K562 (cell line): ENCODE data around the gene NKX6-2. TPM values are rescaled to one million over a fixed set of nuclear protein-coding genes. Genes with fewer than 3 reads are reported as not detected.

ENCODE experiments used
- ATAC-seq: fragments of 200-7000 bp; cut with Tn5 transposase; 3 replicates; pipeline ENCODE4 v1.9.1; 2020; ENCODE audit warnings: moderate library complexity
- BruUV-seq: library from RNA; stranded (reverse); fragments of 400-500 nt; replicated peaks from 2 replicates; lab custom pipeline; 2021; lab: Mats Ljungman, UMichigan
- CTCF ChIA-PET: fragments of 300-600 bp; formaldehyde crosslinking; extraction: SDS; loops from one replicate; lab custom pipeline; 2021; ENCODE audit warnings: low intra/inter-chr PET ratio; lab: Yijun Ruan, JAX
- POLR2A ChIA-PET: fragments of 300-600, 350-650 bp; sonication (Branson Sonifier 250); formaldehyde crosslinking; extraction: SDS; loops from one replicate; lab custom pipeline; 2021; ENCODE audit warnings: antibody characterized with exemption, inconsistent platforms; lab: Yijun Ruan, JAX
- DNase-seq, 4 experiments: peaks; one replicate each; pipeline versions ENCODE4 v3.0.0 to v3.0.0-alpha.2; 2011 to 2018; ENCODE audit warnings: low spot score in 3 of 4, mixed read lengths in 3 of 4; ENCODE audit errors: extremely low read depth in 1 of 4
- FAIRE-seq: peaks from 2 replicates; lab custom pipeline; 2011; peaks lifted over from hg19 to GRCh38; lab: Jason Lieb, UNC
- H2AFZ ChIP-seq: 2 replicates; pipeline ENCODE4 v1.6.0; 2011; ENCODE audit warnings: low read depth, low read length, control low read depth, inconsistent platforms
- H3K27ac ChIP-seq: fragments of 200-600 bp; 3 replicates; pipeline ENCODE4 v1.8.0; 2011; ENCODE audit warnings: low read depth, mild to moderate bottlenecking, control low read depth, inconsistent platforms, low read length, moderate library complexity, mixed read lengths; ENCODE audit errors: extremely low read depth
- H3K27me3 ChIP-seq, 2 experiments: fragments of 300-600 bp in 1 of 2; 2 replicates in 1 of 2; 3 replicates in 1 of 2; pipeline versions ENCODE4 v1.6.0 to v1.8.0; 2011; ENCODE audit warnings: inconsistent platforms in 2 of 2, low read length in 2 of 2, mild to moderate bottlenecking in 1 of 2, mixed read lengths in 1 of 2, moderate library complexity in 1 of 2; ENCODE audit not compliant: control insufficient read depth in 2 of 2, insufficient read depth in 2 of 2
- H3K36me3 ChIP-seq: fragments of 300-600 bp; 3 replicates; pipeline ENCODE4 v1.8.0; 2011; ENCODE audit warnings: mild to moderate bottlenecking, low read length, inconsistent platforms; ENCODE audit not compliant: control insufficient read depth, insufficient read depth
- H3K4me1 ChIP-seq, 2 experiments: fragments of 200-600 bp in 1 of 2; replicated peaks in 1 of 2; 2 replicates in 1 of 2; 3 replicates in 1 of 2; pipeline versions ENCODE4 v1.5.1 to v1.8.0; 2011; ENCODE audit warnings: inconsistent platforms in 2 of 2, low read length in 2 of 2, mild to moderate bottlenecking in 1 of 2, mixed read lengths in 1 of 2, moderate library complexity in 1 of 2; ENCODE audit not compliant: control insufficient read depth in 2 of 2, insufficient read depth in 2 of 2
- H3K4me2 ChIP-seq: 2 replicates; pipeline ENCODE4 v1.6.1; 2011; ENCODE audit warnings: low read length, control low read depth, inconsistent platforms, mixed read lengths; ENCODE audit not compliant: insufficient read depth
- H3K4me3 ChIP-seq: fragments of 200-600 bp; sonication (generic), shearing (Covaris generic); 2 replicates; pipeline ENCODE4 v1.5.1; 2016; ENCODE audit warnings: control low read depth, inconsistent platforms
- H3K79me2 ChIP-seq: fragments of 200-600 bp; 3 replicates; pipeline ENCODE4 v1.8.0; 2011; ENCODE audit warnings: low read length, inconsistent platforms; ENCODE audit not compliant: control insufficient read depth, insufficient read depth
- H3K9ac ChIP-seq, 2 experiments: 2 replicates each; pipeline versions ENCODE4 v1.6.0 to v1.6.1; 2011; ENCODE audit warnings: low read depth in 2 of 2, low read length in 2 of 2, control low read depth in 1 of 2, inconsistent platforms in 1 of 2, mild to moderate bottlenecking in 1 of 2, mixed read lengths in 1 of 2; ENCODE audit not compliant: insufficient read depth in 1 of 2
- H3K9me1 ChIP-seq: one replicate; pipeline ENCODE4 v1.6.0; 2011; ENCODE audit warnings: inconsistent platforms, mild to moderate bottlenecking, low read length, moderate library complexity; ENCODE audit not compliant: control insufficient read depth, insufficient read depth
- H3K9me3 ChIP-seq: replicated peaks from 2 replicates; pipeline ENCODE4 v1.5.1; 2011; ENCODE audit warnings: low read depth, low read length, inconsistent platforms; ENCODE audit not compliant: control insufficient read depth, insufficient read depth
- H4K20me1 ChIP-seq: replicated peaks from 2 replicates; pipeline ENCODE4 v1.6.1; 2011; ENCODE audit warnings: low read length, inconsistent platforms, mixed read lengths; ENCODE audit not compliant: control insufficient read depth, insufficient read depth
- ATF4 ChIP-seq: fragments of 450-650 bp; formaldehyde crosslinking; IDR thresholded peaks from 2 replicates; pipeline ENCODE4 v1.4.0; 2022; ENCODE audit warnings: mild to moderate bottlenecking, moderate library complexity
- ATF6 ChIP-seq: sonication (generic); formaldehyde crosslinking; IDR thresholded peaks from 2 replicates; pipeline ENCODE4 v1.4.0; 2020; ENCODE audit warnings: mild to moderate bottlenecking, missing genetic modification reagents
- FOXJ2 ChIP-seq: fragments of 200-800 bp; sonication (Bioruptor generic); IDR thresholded peaks from 2 replicates; pipeline ENCODE4 v1.6.1; 2016; ENCODE audit warnings: missing genetic modification characterization, missing compliant biosample characterization
- HDAC3 ChIP-seq: fragments of 450-650 bp; IDR thresholded peaks from 2 replicates; pipeline ENCODE4 v1.6.1; 2018; ENCODE audit warnings: borderline replicate concordance, mild to moderate bottlenecking, moderate library complexity; ENCODE audit not compliant: partially characterized antibody
- ILK ChIP-seq: fragments of 450-650 bp; IDR thresholded peaks from 2 replicates; pipeline ENCODE4 v1.6.1; 2016; ENCODE audit warnings: missing genetic modification characterization, low read depth, mild to moderate bottlenecking, missing compliant biosample characterization, moderate library complexity, borderline replicate concordance
- MCM3 ChIP-seq: fragments of 450-650 bp; IDR thresholded peaks from 2 replicates; pipeline ENCODE4 v1.6.1; 2016
- SNRNP70 ChIP-seq: fragments of 200-400 bp; formaldehyde crosslinking; optimal IDR thresholded peaks from 2 replicates; pipeline ENCODE3; 2017; ENCODE audit warnings: low read depth, low read length
- TGIF2 ChIP-seq: sonication (generic); formaldehyde crosslinking; IDR thresholded peaks from 2 replicates; pipeline ENCODE4 v1.8.1; 2022; ENCODE audit warnings: mild to moderate bottlenecking, missing genetic modification reagents, moderate library complexity
- ZBTB33 ChIP-seq: sonication (generic); formaldehyde crosslinking; IDR thresholded peaks from 2 replicates; pipeline ENCODE4 v1.8.1; 2023; ENCODE audit warnings: mild to moderate bottlenecking, missing genetic modification reagents
- ZNF436 ChIP-seq: fragments of 250-450, 450-650 bp; sonication (Bioruptor Pico); formaldehyde crosslinking; IDR thresholded peaks from 2 replicates; pipeline ENCODE4 v1.7.0; 2020; ENCODE audit warnings: mild to moderate bottlenecking
- WGBS: fragments of 100-300 bp; shearing (Covaris generic); methylation state at CpG from one replicate; pipeline ENCODE4 v1.1.6; 2016; ENCODE audit warnings: low coverage, mixed read lengths; ENCODE audit not compliant: insufficient coverage; ENCODE audit errors: missing lambda C conversion rate; 5-methylcytosine and 5-hydroxymethylcytosine counted together
- in situ Hi-C: fragments of 300-500 bp; cut with MboI; formaldehyde crosslinking; loops from 4 replicates; pipeline ENCODE4 v1.15.0; 2018; ENCODE audit warnings: inconsistent platforms, mixed read lengths
- intact Hi-C: fragments of 100-400 bp; cut with micrococcal nuclease; formaldehyde crosslinking; loops from 2 replicates; pipeline ENCODE4 v1.14.2; 2022
- polyA plus RNA-seq, 8 experiments: library from polyadenylated mRNA; depleted of rRNA in 4 of 8; stranded (reverse) in 5 of 8; unstranded in 3 of 8; fragments of >200 nt; fragmentation: Nextera tagmentation in 2 of 8; fragmentation: Illumina TruSeq in 1 of 8; extraction: Ambion mirVana in 2 of 8; extraction: Trizol in 1 of 8; gene quantifications; 2 replicates each; pipeline versions ENCODE4 v1.2.1 to v1.2.3, GENCODE V29; 2011 to 2014; ENCODE audit warnings: inconsistent platforms in 1 of 8, missing spikeins in 1 of 8
- total RNA-seq, 7 experiments: library from RNA; depleted of rRNA in 6 of 7; stranded (reverse); fragments of >200 nt in 6 of 7; fragmentation: Illumina TruSeq in 2 of 7; extraction: Trizol in 2 of 7; gene quantifications; 2 replicates each; pipeline versions ENCODE4 v1.2.1 to v1.2.3, GENCODE V29; 2011 to 2021; ENCODE audit warnings: low replicate concordance in 1 of 7

NKX6-2 gene
- total and polyA plus RNA-seq, 9 of the 15 experiments (the other 6 are each of a cell fraction or from before 2014, with no cell fraction given) = 1.0 to 1.6 TPM; not detected in 7

GRCh38 chr10:132798876-132799275 is 12.9 kb upstream of the NKX6-2 start:
- Histone ChIP-seq H3K27ac (no peak overlapping the region), H3K9me1 (no peaks in the 10 kb centered on the region), H3K9me3 (no peaks in the 10 kb centered on the region), H3K9ac (no peak overlapping the region), H3K27me3 (peaks cover 2 to 31% of the 10 kb centered on the region in 2 experiments; a peak in 3 of 5 replicates), H3K79me2 (no peaks in the 10 kb centered on the region), H3K4me1 (peaks cover 0 to 14% of the 10 kb centered on the region in 2 experiments; a peak in 2 of 5 replicates), H3K4me3 (no peak overlapping the region), H3K36me3 (no peaks in the 10 kb centered on the region), H3K4me2 (no peak overlapping the region), H2AFZ (no peak overlapping the region), H4K20me1 (no peaks in the 10 kb centered on the region)
- no TSS peak for BruUV-seq
- DNase-seq = no peak
- in situ Hi-C loops (no loop called here), intact Hi-C loops (loop anchor here (10.0 kb wide), 1 partner anchor 144 kb away; no protein-coding TSS in a partner anchor)
- FAIRE-seq = no peak
- POLR2A ChIA-PET = no interaction called here
- 24% methylated on average over 5 of the region's 15 CpGs for WGBS
- CTCF ChIA-PET = no interaction called here
- ATAC-seq = no peak
- TF ChIP-seq ZNF436 (CRISPR knock-in tag) = no peak
- no peak for TF ChIP-seq FOXJ2
- TF ChIP-seq TGIF2 (CRISPR knock-in tag) = no peak
- TF ChIP-seq ZBTB33 (CRISPR knock-in tag) = no peak
- TF ChIP-seq SNRNP70 = no peak
- TF ChIP-seq MCM3 = no peak
- no peak for TF ChIP-seq HDAC3
- TF ChIP-seq ILK = no peak
- no peak for TF ChIP-seq ATF6
- no peak for TF ChIP-seq ATF4 (CRISPR knock-in tag)
